HEK293T (cell line): ENCODE measurements around the gene ROR1.

Source experiments
- CTCF ChIA-PET: fragments of 350-600 bp; formaldehyde crosslinking; extraction: SDS; loops from one replicate; lab custom pipeline; 2021; ENCODE audit warnings: antibody characterized with exemption, inconsistent platforms; lab: Yijun Ruan, JAX
- POLR2A ChIA-PET: fragments of 350-600 bp; formaldehyde crosslinking; extraction: SDS; loops from one replicate; lab custom pipeline; 2020; ENCODE audit warnings: antibody characterized with exemption, inconsistent platforms; lab: Yijun Ruan, JAX
- DNase-seq: peaks from one replicate; pipeline ENCODE4 v3.0.0; 2012; ENCODE audit warnings: mixed read lengths; ENCODE audit errors: extremely low spot score
- ARNT ChIP-seq: fragments of 450-650 bp; IDR thresholded peaks from 2 replicates; pipeline ENCODE4 v1.6.1; 2017; ENCODE audit warnings: mild to moderate bottlenecking
- BHLHE40 ChIP-seq: fragments of 450-650 bp; IDR thresholded peaks from 2 replicates; pipeline ENCODE4 v1.6.1; 2016; ENCODE audit warnings: mild to moderate bottlenecking, moderate library complexity, borderline replicate concordance
- CTBP1 ChIP-seq: fragments of 450-650 bp; IDR thresholded peaks from 2 replicates; pipeline ENCODE4 v1.6.1; 2016; ENCODE audit warnings: borderline replicate concordance
- ELF4 ChIP-seq: fragments of 450-650 bp; IDR thresholded peaks from 2 replicates; pipeline ENCODE4 v1.6.1; 2017; ENCODE audit warnings: antibody characterized with exemption
- FOXA1 ChIP-seq: fragments of 450-650 bp; IDR thresholded peaks from 2 replicates; pipeline ENCODE4 v1.6.1; 2016; ENCODE audit warnings: mild to moderate bottlenecking
- FOXK2 ChIP-seq: fragments of 450-650 bp; IDR thresholded peaks from 2 replicates; pipeline ENCODE4 v1.6.1; 2016; ENCODE audit warnings: mild to moderate bottlenecking
- FOXM1 ChIP-seq: fragments of 450-650 bp; IDR thresholded peaks from 2 replicates; pipeline ENCODE4 v1.6.1; 2017; ENCODE audit warnings: mild to moderate bottlenecking, borderline replicate concordance
- HDGF ChIP-seq: fragments of 450-650 bp; IDR thresholded peaks from 2 replicates; pipeline ENCODE4 v1.6.1; 2017; ENCODE audit warnings: antibody characterized with exemption, borderline replicate concordance
- L3MBTL2 ChIP-seq: fragments of 450-650 bp; conservative IDR thresholded peaks from 2 replicates; pipeline ENCODE4 v1.6.1; 2016; ENCODE audit warnings: mild to moderate bottlenecking
- LEF1 ChIP-seq: fragments of 450-650 bp; IDR thresholded peaks from 2 replicates; pipeline ENCODE4 v1.6.1; 2017; ENCODE audit warnings: mild to moderate bottlenecking, borderline replicate concordance
- NFRKB ChIP-seq: fragments of 450-650 bp; IDR thresholded peaks from 2 replicates; pipeline ENCODE4 v1.6.1; 2016; ENCODE audit warnings: mild to moderate bottlenecking, moderate library complexity
- PKNOX1 ChIP-seq: fragments of 450-650 bp; IDR thresholded peaks from 2 replicates; pipeline ENCODE4 v1.6.1; 2016
- SP1 ChIP-seq: fragments of 450-650 bp; IDR thresholded peaks from 2 replicates; pipeline ENCODE4 v1.6.1; 2017
- TARDBP ChIP-seq: fragments of 450-650 bp; IDR thresholded peaks from 2 replicates; pipeline ENCODE4 v1.6.1; 2016
- ZNF384 ChIP-seq: fragments of 450-650 bp; IDR thresholded peaks from 2 replicates; pipeline ENCODE4 v1.6.1; 2016

ROR1 gene

DNA sequence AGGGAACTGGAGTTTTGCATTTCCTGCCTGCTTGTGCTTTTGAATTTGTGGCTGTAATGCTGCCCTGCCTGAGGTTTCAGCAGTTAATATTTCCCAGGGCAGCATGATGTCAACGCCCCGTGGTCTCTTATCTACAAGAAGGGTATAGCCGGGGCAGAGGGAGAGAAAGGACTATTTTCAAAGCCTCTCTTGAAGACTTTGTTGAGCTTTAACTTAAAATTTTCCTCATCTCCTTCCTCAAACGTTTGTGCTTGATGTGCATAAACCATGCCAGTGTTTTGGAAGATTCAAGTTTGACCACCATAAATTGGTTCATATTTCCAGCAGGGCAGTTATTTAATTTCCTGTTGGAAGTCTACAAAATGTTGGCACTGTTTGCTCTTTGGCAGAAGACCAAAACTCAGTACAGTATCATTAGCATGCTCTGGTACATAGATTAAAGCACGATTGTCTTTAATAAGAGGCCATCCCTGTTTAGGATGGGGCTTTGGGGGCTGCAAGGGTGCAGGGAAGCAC, 43.4 kb downstream of the ROR1 start:
- ChIA-PET CTCF (no interaction called here), POLR2A (no interaction called here)
- no peak for TF ChIP-seq FOXK2
- no peak for TF ChIP-seq ELF4
- TF ChIP-seq TARDBP, result no peak
- DNase-seq, result no peak

GRCh38 chr1:63817700-63818099, 43.9 kb downstream of the ROR1 start:
- TF ChIP-seq BHLHE40 (no peak), LEF1 (no peak), PKNOX1 (no peak), FOXM1 (no peak), HDGF (no peak), FOXA1 (no peak), TARDBP (no peak), ZNF384 (no peak), NFRKB (no peak)
- ChIA-PET POLR2A (no interaction called here), CTCF (no interaction called here)
- DNase-seq, result no peak

DNA sequence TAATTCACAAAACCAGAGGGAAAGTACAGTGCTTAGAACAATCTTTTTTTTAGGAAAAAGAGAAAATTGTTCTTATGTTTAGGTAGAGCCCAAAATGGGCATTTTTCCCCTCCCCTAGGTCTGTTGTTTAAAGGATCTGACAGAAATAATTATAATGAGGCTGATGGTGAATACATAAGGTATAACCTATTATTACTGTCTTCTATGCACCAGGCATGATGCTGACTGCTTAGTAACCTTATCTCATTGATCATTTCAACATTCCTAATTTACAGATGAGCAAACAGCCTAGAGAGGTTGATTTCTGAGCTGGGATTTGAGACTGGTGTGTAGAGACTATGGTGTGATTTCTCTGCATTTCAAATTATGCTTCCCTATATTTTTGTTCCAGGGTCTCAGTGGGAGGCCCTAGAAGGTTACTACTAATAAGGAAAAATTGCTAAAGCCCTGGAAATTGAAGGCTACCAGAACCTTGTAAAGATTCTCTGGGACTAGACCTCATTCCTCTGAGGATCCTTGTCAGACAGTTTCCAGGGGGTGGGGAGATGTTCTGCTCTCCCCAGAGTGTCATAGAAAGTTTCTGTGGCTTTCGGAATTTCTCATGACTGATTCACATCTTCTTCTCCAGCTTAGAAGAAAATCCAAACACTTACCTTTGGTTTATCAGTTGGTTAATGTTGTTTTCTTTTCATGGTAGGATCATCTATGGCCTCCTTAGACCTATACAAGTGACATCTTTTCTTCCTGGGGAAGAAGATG, 44.9 kb downstream of the ROR1 start:
- ChIA-PET POLR2A (no interaction called here), CTCF (interaction anchor here (1.2 kb wide), 1 partner anchor 425 kb away, joined by 3 read pairs; no protein-coding TSS in a partner anchor)
- TF ChIP-seq TARDBP (no peak), FOXM1 (no peak), LEF1 (no peak), NFRKB (no peak), ELF4 (no peak), FOXK2 (no peak), PKNOX1 (no peak), HDGF (no peak), FOXA1 (no peak)
- DNase-seq, result no peak

GRCh38 chr1:63819795-63820194, 46.0 kb downstream of the ROR1 start:
- no peak for DNase-seq
- CTCF ChIA-PET, result interaction anchor here (1.2 kb wide), 1 partner anchor 424 kb away, joined by 3 read pairs; no protein-coding TSS in a partner anchor
- POLR2A ChIA-PET, result no interaction called here
- TF ChIP-seq FOXM1, result no peak
- TF ChIP-seq HDGF, result no peak
- no peak for TF ChIP-seq L3MBTL2
- TF ChIP-seq FOXK2, result no peak
- no peak for TF ChIP-seq ARNT
- no peak for TF ChIP-seq CTBP1
- TF ChIP-seq NFRKB, result no peak
- TF ChIP-seq LEF1, result no peak
- no peak for TF ChIP-seq BHLHE40

- TF ChIP-seq PKNOX1, result peak; percentile 72
- TF ChIP-seq LEF1, result no peak
- no peak for DNase-seq
- ChIA-PET POLR2A (no interaction called here), CTCF (interaction anchor here (0.7 to 2.2 kb wide), 3 partner anchors 8 to 131 kb away, joined by 4 to 6 read pairs (median 5); no protein-coding TSS in a partner anchor)
Observed at GRCh38 chr1:63821091-63822005, 47.5 kb downstream of the ROR1 start.

DNA sequence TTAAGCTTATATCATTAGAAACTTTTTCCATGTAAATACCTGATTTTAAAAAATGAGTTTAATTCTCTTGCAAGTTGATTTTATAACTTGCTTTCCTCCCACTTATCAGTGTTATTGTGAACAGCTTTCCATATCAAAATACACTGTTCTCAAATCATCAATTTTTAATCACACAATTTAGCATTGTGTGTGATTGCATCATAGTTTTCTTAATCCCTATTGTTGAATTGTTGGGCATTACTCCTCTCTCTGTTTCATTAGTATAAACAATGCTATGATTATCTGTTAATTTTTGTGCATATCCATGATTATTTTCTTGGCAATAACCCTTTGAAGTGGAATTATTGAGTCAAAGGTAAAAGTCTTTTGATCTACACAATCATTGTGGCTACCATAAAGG, 48.7 kb downstream of the ROR1 start:
- CTCF ChIA-PET, result interaction anchor here (2.2 kb wide), 1 partner anchor 11 kb away, joined by 6 read pairs; no protein-coding TSS in a partner anchor
- TF ChIP-seq ZNF384 (no peak), HDGF (no peak), L3MBTL2 (no peak), PKNOX1 (no peak), FOXM1 (no peak), FOXA1 (no peak), SP1 (no peak), ARNT (no peak), TARDBP (no peak), ELF4 (no peak)
- no peak for DNase-seq
- POLR2A ChIA-PET, result no interaction called here
